Prostate gland (tissue), 2 donors: ENCODE data around the gene DRAM1. TPM values are rescaled to one million over a fixed set of nuclear protein-coding genes. Genes with fewer than 3 reads are reported as not detected.
A peak's percentile ranks its signal among the peaks of the same experiment; 100 is the strongest.

Experiments
- DNase-seq: peaks from one replicate; pipeline ENCODE4 v3.0.0-alpha.2; 2019; ENCODE audit warnings: low spot score
- H3K27ac ChIP-seq, 2 donors: fragments of 200-600 bp; sonication (generic); 2 replicates each; pipeline ENCODE4 v1.5.1; 2017 to 2019
- H3K27me3 ChIP-seq: fragments of 200-600 bp; sonication (generic); replicated peaks from 2 replicates; pipeline ENCODE4 v1.5.1; 2019; ENCODE audit not compliant: insufficient read depth
- H3K36me3 ChIP-seq, 2 donors: fragments of 200-600 bp; sonication (generic); 1 replicate in 1 of 2; 2 replicates in 1 of 2; pipeline versions ENCODE4 v1.5.1 to v1.8.1; 2017 to 2019
- H3K4me1 ChIP-seq: fragments of 200-600 bp; sonication (generic); replicated peaks from 2 replicates; pipeline ENCODE4 v1.5.1; 2019
- H3K4me3 ChIP-seq, 2 donors: fragments of 200-600 bp; sonication (generic); 2 replicates each; pipeline ENCODE4 v1.5.1; 2017 to 2019
- H3K9me3 ChIP-seq: fragments of 200-600 bp; sonication (generic); 2 replicates; pipeline ENCODE4 v1.5.1; 2017
- CTCF ChIP-seq, 4 experiments: fragments of 200-600 bp in 2 of 4; fragments of 450-650 bp in 2 of 4; sonication (generic) in 2 of 4; IDR thresholded peaks; 1 replicate in 3 of 4; 2 replicates in 1 of 4; pipeline ENCODE4 v1.5.1; 2016 to 2019; ENCODE audit warnings: antibody characterized with exemption in 4 of 4, mild to moderate bottlenecking in 2 of 4, moderate library complexity in 2 of 4
- POLR2A ChIP-seq: fragments of 450-650 bp; IDR thresholded peaks from one replicate; pipeline ENCODE4 v1.6.1; 2016; ENCODE audit warnings: antibody characterized with exemption, mild to moderate bottlenecking
- POLR2AphosphoS5 ChIP-seq: sonication (generic); formaldehyde crosslinking; IDR thresholded peaks from one replicate; pipeline ENCODE4 v1.6.1; 2017; ENCODE audit warnings: antibody characterized with exemption
- WGBS: methylation state at CpG from one replicate; pipeline ENCODE4 v1.1.5; 2018; 5-methylcytosine and 5-hydroxymethylcytosine counted together
- intact Hi-C: fragments of 100-400 bp; cut with DNase I; formaldehyde crosslinking; loops from one replicate; pipeline ENCODE4 v1.14.2; 2022
- total RNA-seq, 2 donors: library from RNA; depleted of rRNA; stranded (reverse); fragments of >200 nt; gene quantifications; one replicate each; pipeline ENCODE4 v1.1.0, GENCODE V29; 2016

The DRAM1 gene
- total RNA-seq, 2 donors from 2014 or later: 12.8 to 13.1 TPM

GRCh38 chr12:101939856-101940265 is 62.5 kb downstream of the DRAM1 start:
- H3K27me3 ChIP-seq: no peaks in the 10 kb centered on the region
- H3K36me3 ChIP-seq: no peaks in the 10 kb centered on the region
- 3% methylated on average over 3 of the region's 3 CpGs for WGBS
- TF ChIP-seq POLR2AphosphoS5: peak; percentile 45
- TF ChIP-seq CTCF (IDR thresholded peaks at IDR 0.05): peak in 3 of 4 experiments; percentile 66 to 79 (median 77)
- TF ChIP-seq POLR2A: no peak
- H3K9me3 ChIP-seq: no peaks in the 10 kb centered on the region
- no peak overlapping the region for H3K4me3 ChIP-seq
- DNase-seq: peak; percentile 64
- peak overlapping the region; percentile 53 to 55 for H3K27ac ChIP-seq
- intact Hi-C loops: loop anchor here (5.0 kb wide), 3 partner anchors 122 to 827 kb away; partner anchors contain the start of genes IGF1 and WASHC3
- H3K4me1 ChIP-seq: peaks cover 3% of the 10 kb centered on the region

GRCh38 chr12:101940400-101940950 is 63.1 kb downstream of the DRAM1 start:
- Histone ChIP-seq H3K4me3 (no peak overlapping the region), H3K9me3 (no peaks in the 10 kb centered on the region), H3K4me1 (peaks cover 3% of the 10 kb centered on the region), H3K27ac (peak overlapping the region; percentile 53 to 55), H3K36me3 (no peaks in the 10 kb centered on the region), H3K27me3 (no peaks in the 10 kb centered on the region)
- 37% methylated on average over 5 of the region's 5 CpGs for WGBS
- intact Hi-C loops: loop anchor here (5.0 kb wide), 3 partner anchors 122 to 827 kb away; partner anchors contain the start of genes IGF1 and WASHC3
- peak; percentile 31 for DNase-seq
- TF ChIP-seq POLR2A: no peak
- no peak for TF ChIP-seq POLR2AphosphoS5
- TF ChIP-seq CTCF (IDR thresholded peaks at IDR 0.05): no peak

- no peaks in the 10 kb centered on the region for H3K9me3 ChIP-seq
- H3K4me1 ChIP-seq: peaks cover 3% of the 10 kb centered on the region
- H3K27me3 ChIP-seq: no peaks in the 10 kb centered on the region
- WGBS: 71% methylated on average over 4 of the region's 4 CpGs
- H3K36me3 ChIP-seq: no peaks in the 10 kb centered on the region
- intact Hi-C loops: loop anchor here (5.0 kb wide), 3 partner anchors 121 to 826 kb away; partner anchors contain the start of genes IGF1 and WASHC3
- H3K4me3 ChIP-seq: no peak overlapping the region
- TF ChIP-seq CTCF (IDR thresholded peaks at IDR 0.05) (no peak), POLR2AphosphoS5 (no peak), POLR2A (no peak)
- H3K27ac ChIP-seq: peak overlapping the region; percentile 41 to 53
- no peak for DNase-seq
Measured at GRCh38 chr12:101941306-101942249, 64.2 kb downstream of the DRAM1 start.

GRCh38 chr12:101942250-101942605 is 64.8 kb downstream of the DRAM1 start:
- intact Hi-C loops: loop anchor here (5.0 kb wide), 3 partner anchors 120 to 825 kb away; partner anchors contain the start of genes IGF1 and WASHC3
- H3K4me1 ChIP-seq: peaks cover 3% of the 10 kb centered on the region
- no peak overlapping the region for H3K4me3 ChIP-seq
- peak overlapping the region; percentile 41 to 53 for H3K27ac ChIP-seq
- 88% methylated on average over 1 of the region's 1 CpG for WGBS
- H3K27me3 ChIP-seq: no peaks in the 10 kb centered on the region
- DNase-seq: no peak
- TF ChIP-seq CTCF (IDR thresholded peaks at IDR 0.05) (no peak), POLR2AphosphoS5 (no peak), POLR2A (no peak)
- no peaks in the 10 kb centered on the region for H3K9me3 ChIP-seq
- no peaks in the 10 kb centered on the region for H3K36me3 ChIP-seq
